Endothelial cell of umbilical vein (primary cell): Measurements from ENCODE around the gene NRBP1. TPM values are rescaled to one million over a fixed set of nuclear protein-coding genes. Genes with fewer than 3 reads are reported as not detected.

ENCODE experiments used
- BruUV-seq: library from RNA; stranded (reverse); fragments of 400-500 nt; replicated peaks from 2 replicates; lab custom pipeline; 2021; lab: Mats Ljungman, UMichigan
- CTCF ChIA-PET: fragments of 300-600, 350-600 bp; sonication (Branson Sonifier 250); formaldehyde crosslinking; loops from one replicate; lab custom pipeline; 2021; ENCODE audit warnings: antibody characterized with exemption, inconsistent platforms; lab: Charles Lee
- POLR2A ChIA-PET: fragments of 300-600, 350-600 bp; sonication (Branson Sonifier 250); formaldehyde crosslinking; loops from one replicate; lab custom pipeline; 2021; ENCODE audit warnings: antibody characterized with exemption, inconsistent platforms; lab: Charles Lee
- DNase-seq: peaks from one replicate; pipeline ENCODE4 v3.0.0-alpha.2; 2011; ENCODE audit warnings: low read depth, low spot score
- FAIRE-seq: peaks from 2 replicates; lab custom pipeline; 2011; peaks lifted over from hg19 to GRCh38; lab: Jason Lieb, UNC
- H2AFZ ChIP-seq: 2 replicates; pipeline ENCODE4 v1.6.0; 2012; ENCODE audit warnings: low read depth, low read length, control low read depth, inconsistent platforms
- H3K27ac ChIP-seq: 2 replicates; pipeline ENCODE4 v1.5.1; 2011; ENCODE audit warnings: low read depth, mild to moderate bottlenecking, control low read depth, low read length, moderate library complexity; ENCODE audit not compliant: insufficient read depth
- H3K27me3 ChIP-seq, 2 experiments: 2 replicates each; pipeline versions ENCODE4 v1.6.0 to v1.6.1; 2011; ENCODE audit warnings: low read length in 2 of 2, mixed read lengths in 1 of 2; ENCODE audit not compliant: control insufficient read depth in 2 of 2, insufficient read depth in 2 of 2
- H3K36me3 ChIP-seq, 2 experiments: 2 replicates in 1 of 2; 3 replicates in 1 of 2; pipeline ENCODE4 v1.5.1; 2011; ENCODE audit warnings: low read length in 2 of 2, mild to moderate bottlenecking in 1 of 2, moderate library complexity in 1 of 2; ENCODE audit not compliant: control insufficient read depth in 2 of 2, insufficient read depth in 2 of 2; ENCODE audit errors: extremely low read depth in 1 of 2
- H3K4me1 ChIP-seq: 3 replicates; pipeline ENCODE4 v1.5.1; 2011; ENCODE audit warnings: mild to moderate bottlenecking, low read length; ENCODE audit not compliant: control insufficient read depth, insufficient read depth; ENCODE audit errors: extremely low read depth
- H3K4me2 ChIP-seq: 2 replicates; pipeline ENCODE4 v1.6.1; 2011; ENCODE audit warnings: low read length, control low read depth, mixed read lengths; ENCODE audit not compliant: insufficient read depth
- H3K4me3 ChIP-seq, 3 experiments: fragments of 200-600 bp in 1 of 3; sonication (generic), shearing (Covaris generic) in 1 of 3; replicated peaks in 1 of 3; 2 replicates each; pipeline ENCODE4 v1.5.1; 2011 to 2016; ENCODE audit warnings: control low read depth in 3 of 3, low read length in 3 of 3, mild to moderate bottlenecking in 2 of 3, inconsistent platforms in 1 of 3, low read depth in 1 of 3, moderate library complexity in 1 of 3; ENCODE audit not compliant: insufficient read depth in 1 of 3
- H3K79me2 ChIP-seq: 2 replicates; pipeline ENCODE4 v1.6.0; 2012; ENCODE audit warnings: low read length, inconsistent platforms; ENCODE audit not compliant: control insufficient read depth, insufficient read depth
- H3K9ac ChIP-seq: replicated peaks from 2 replicates; pipeline ENCODE3; 2011; ENCODE audit warnings: low read length, control low read depth; ENCODE audit not compliant: insufficient read depth; ENCODE audit errors: extremely low read depth
- H3K9me1 ChIP-seq: replicated peaks from 3 replicates; pipeline ENCODE4 v1.6.0; 2011; ENCODE audit warnings: mild to moderate bottlenecking, low read length; ENCODE audit not compliant: control insufficient read depth, insufficient read depth; ENCODE audit errors: extremely low read depth
- H3K9me3 ChIP-seq: replicated peaks from 2 replicates; pipeline ENCODE4 v1.5.1; 2012; ENCODE audit warnings: low read length, inconsistent platforms; ENCODE audit not compliant: control insufficient read depth, insufficient read depth
- H4K20me1 ChIP-seq: replicated peaks from 2 replicates; pipeline ENCODE3; 2011; ENCODE audit warnings: mild to moderate bottlenecking, low read length; ENCODE audit not compliant: control insufficient read depth, insufficient read depth; ENCODE audit errors: extremely low read depth
- CTCF ChIP-seq, 2 donors: IDR thresholded peaks; 1 replicate in 1 of 2; 2 replicates in 1 of 2; pipeline ENCODE4 v1.5.1; 2011; ENCODE audit warnings: low read length in 2 of 2, mild to moderate bottlenecking in 2 of 2, moderate library complexity in 2 of 2, control low read depth in 1 of 2, inconsistent platforms in 1 of 2, low read depth in 1 of 2; ENCODE audit not compliant: insufficient read depth in 1 of 2; ENCODE audit errors: extremely low read depth in 1 of 2
- EZH2 ChIP-seq: IDR thresholded peaks from 2 replicates; pipeline ENCODE4 v1.6.1; 2012; ENCODE audit warnings: borderline replicate concordance, low read depth, mild to moderate bottlenecking, moderate library complexity, low read length, inconsistent platforms; ENCODE audit not compliant: severe bottlenecking
- JUN ChIP-seq: IDR thresholded peaks from 2 replicates; pipeline ENCODE4 v1.6.1; 2011; ENCODE audit warnings: borderline replicate concordance, low read depth; ENCODE audit not compliant: insufficient read length, insufficient read depth
- MAX ChIP-seq: IDR thresholded peaks from 2 replicates; pipeline ENCODE4 v1.6.1; 2011; ENCODE audit not compliant: insufficient read depth, insufficient read length
- MYC ChIP-seq: IDR thresholded peaks from one replicate; pipeline ENCODE4 v1.6.1; 2011; ENCODE audit warnings: mild to moderate bottlenecking, low read depth, low read length
- POLR2A ChIP-seq: IDR thresholded peaks from 2 replicates; pipeline ENCODE4 v1.6.1; 2012; ENCODE audit warnings: low read depth, mild to moderate bottlenecking, control low read depth, low read length
- POLR2AphosphoS5 ChIP-seq: IDR thresholded peaks from 2 replicates; pipeline ENCODE4 v1.6.1; 2012; ENCODE audit warnings: low read depth, mild to moderate bottlenecking, control low read depth, low read length, moderate library complexity; ENCODE audit not compliant: insufficient read depth
- dilution Hi-C: fragments of 300-500 bp; cut with MboI; formaldehyde crosslinking; loops from one replicate; pipeline ENCODE4 v1.15.0; 2019; ENCODE audit warnings: low sequenced_read_pairs; ENCODE audit not compliant: extremely low pct_ligation_motif_present
- intact Hi-C: fragments of 100-400 bp; cut with micrococcal nuclease; formaldehyde crosslinking; loops from one replicate; pipeline ENCODE4 v1.10.0; 2022
- polyA plus RNA-seq, 4 experiments: library from polyadenylated mRNA; depleted of rRNA in 3 of 4; stranded (reverse) in 3 of 4; unstranded in 1 of 4; fragments of >200 nt; gene quantifications; 2 replicates each; pipeline versions ENCODE4 v1.2.1 to v1.2.3, GENCODE V29; 2011 to 2012; ENCODE audit warnings: missing spikeins in 1 of 4
- total RNA-seq: library from RNA; stranded (reverse); gene quantifications from 2 replicates; pipeline ENCODE4 v1.2.3, GENCODE V29; 2021

The NRBP1 gene
- total and polyA plus RNA-seq, 2 donors (not counting 3 experiments of a cell fraction or from before 2014, with no cell fraction given), result 130 to 169 TPM

GRCh38 chr2:27464443-27464842 is 36.0 kb downstream of the NRBP1 start:
- H3K4me1 ChIP-seq, result no peaks in the 10 kb centered on the region
- H3K9me3 ChIP-seq, result no peaks in the 10 kb centered on the region
- H3K27me3 ChIP-seq, result no peaks in the 10 kb centered on the region
- TF ChIP-seq EZH2, result no peak
- TF ChIP-seq MYC, result no peak
- TF ChIP-seq CTCF (IDR thresholded peaks at IDR 0.05; ENCODE audit: extremely low read depth in 1 of 2, insufficient read depth in 1 of 2, low read depth in 1 of 2, low read length in 2 of 2), result no peak
- TF ChIP-seq JUN, result no peak
- no peak for TF ChIP-seq MAX
- no peak for TF ChIP-seq POLR2AphosphoS5
- no peak for TF ChIP-seq POLR2A
- no peak overlapping the region for H3K9ac ChIP-seq
- H3K27ac ChIP-seq, result no peak overlapping the region
- H3K36me3 ChIP-seq, result peaks cover 0 to 2% of the 10 kb centered on the region in 2 experiments
- no TSS peak for BruUV-seq
- dilution Hi-C loops (loop anchor here (25.0 kb wide), 1 partner anchor 123 kb away; the partner anchor contains the start of gene ZNF512), intact Hi-C loops (no loop called here)
- H2AFZ ChIP-seq, result no peak overlapping the region
- H4K20me1 ChIP-seq, result no peaks in the 10 kb centered on the region
- ChIA-PET CTCF (interaction anchor here (0.6 kb wide), 1 partner anchor 9 kb away, joined by 5 read pairs; no protein-coding TSS in a partner anchor), POLR2A (no interaction called here)
- H3K4me3 ChIP-seq, result no peak overlapping the region
- no peak for DNase-seq
- H3K9me1 ChIP-seq, result no peaks in the 10 kb centered on the region
- FAIRE-seq, result no peak
- H3K79me2 ChIP-seq, result no peaks in the 10 kb centered on the region
- no peak overlapping the region for H3K4me2 ChIP-seq
